ENCODE results near the gene LIX1L.

GRCh38 chr1:145975216-145975615, 17.4 kb upstream of the LIX1L start:
- TF ChIP-seq POLR2A (IDR thresholded peaks at IDR 0.05; ENCODE audit: low read depth, low read length) (no peak), TAF1 (IDR thresholded peaks at IDR 0.05; ENCODE audit: borderline replicate concordance, low read depth, low read length) (no peak)

Measured in GM12892 (cell line).